Esophagus (tissue), 2 donors: ENCODE results near the gene LCLAT1. TPM values are rescaled to one million over a fixed set of nuclear protein-coding genes. Genes with fewer than 3 reads are reported as not detected.

Source experiments
- H3K27ac ChIP-seq, 2 donors: one replicate each; pipeline ENCODE4 v1.5.1; 2013; ENCODE audit warnings: low read depth in 2 of 2, mild to moderate bottlenecking in 2 of 2, inconsistent platforms in 1 of 2, low read length in 1 of 2, moderate library complexity in 1 of 2
- H3K27me3 ChIP-seq, 2 donors: one replicate each; pipeline ENCODE4 v1.6.1; 2013; ENCODE audit warnings: low read length in 2 of 2, control low read depth in 1 of 2, mild to moderate bottlenecking in 1 of 2; ENCODE audit not compliant: insufficient read depth in 2 of 2, control insufficient read depth in 1 of 2
- H3K36me3 ChIP-seq, 2 donors: one replicate each; pipeline ENCODE4 v1.6.1; 2013; ENCODE audit warnings: low read length in 1 of 2; ENCODE audit not compliant: control insufficient read depth in 2 of 2, insufficient read depth in 2 of 2
- H3K4me1 ChIP-seq, 2 donors: one replicate each; pipeline ENCODE4 v1.6.1; 2013; ENCODE audit warnings: low read length in 1 of 2; ENCODE audit not compliant: control insufficient read depth in 2 of 2, insufficient read depth in 2 of 2
- H3K4me3 ChIP-seq, 2 donors: one replicate each; pipeline ENCODE4 v1.5.1; 2013; ENCODE audit warnings: low read length in 2 of 2, mild to moderate bottlenecking in 2 of 2, low read depth in 1 of 2, moderate library complexity in 1 of 2
- H3K9me3 ChIP-seq, 2 donors: one replicate each; pipeline ENCODE4 v1.6.1; 2013; ENCODE audit warnings: mild to moderate bottlenecking in 2 of 2, low read depth in 1 of 2, low read length in 1 of 2, moderate library complexity in 1 of 2; ENCODE audit not compliant: control insufficient read depth in 2 of 2, insufficient read depth in 1 of 2
- WGBS, 2 donors: extraction: QIAGEN DNeasy Blood & Tissue Kit; methylation state at CpG; one replicate each; pipeline ENCODE4 v1.1.7; 2013; 5-methylcytosine and 5-hydroxymethylcytosine counted together
- polyA plus RNA-seq, 2 donors: library from polyadenylated mRNA; stranded (reverse); fragments of 200-250 nt; gene quantifications; one replicate each; pipeline ENCODE4 v1.2.3, GENCODE V29; 2013
- donor health status: healthy with polysubstance abuse.
- donor health status: Bipolar disorder and iron deficiency.

The LCLAT1 gene
- polyA plus RNA-seq, 2 donors, result 1.6 to 2.0 TPM

DNA sequence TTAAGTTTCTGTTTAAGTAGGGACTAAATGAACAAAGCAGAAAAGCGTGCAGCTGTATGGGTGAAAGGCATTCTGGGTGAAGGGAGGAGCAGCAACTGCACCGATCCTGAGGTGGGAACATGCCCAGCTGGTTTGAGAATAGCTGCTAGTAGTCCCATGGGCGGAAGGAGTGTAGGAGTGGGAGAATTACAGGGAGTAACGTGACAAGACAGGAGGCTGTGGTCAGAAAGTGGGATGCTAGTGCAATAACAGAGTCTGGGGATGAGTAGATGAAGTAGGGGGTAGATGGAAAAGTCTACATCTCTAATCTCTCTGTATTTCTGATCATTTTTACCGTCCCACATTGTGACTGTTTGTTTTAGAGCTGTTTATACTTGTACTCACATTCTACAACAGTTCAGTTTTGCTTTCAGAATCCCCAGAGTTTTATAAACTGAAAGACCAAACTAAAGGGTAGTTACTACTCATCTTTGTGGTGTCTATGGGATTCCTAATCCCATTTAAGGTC is 118.9 kb downstream of the LCLAT1 start:
- H3K9me3 ChIP-seq, result no peaks in the 10 kb centered on the region
- H3K4me3 ChIP-seq, result no peak overlapping the region
- no peaks in the 10 kb centered on the region for H3K4me1 ChIP-seq
- H3K36me3 ChIP-seq, result no peaks in the 10 kb centered on the region
- no peak overlapping the region for H3K27ac ChIP-seq
- 58 to 64% methylated on average over 5 of the region's 5 CpGs for WGBS, 2 donors
- no peaks in the 10 kb centered on the region for H3K27me3 ChIP-seq

DNA sequence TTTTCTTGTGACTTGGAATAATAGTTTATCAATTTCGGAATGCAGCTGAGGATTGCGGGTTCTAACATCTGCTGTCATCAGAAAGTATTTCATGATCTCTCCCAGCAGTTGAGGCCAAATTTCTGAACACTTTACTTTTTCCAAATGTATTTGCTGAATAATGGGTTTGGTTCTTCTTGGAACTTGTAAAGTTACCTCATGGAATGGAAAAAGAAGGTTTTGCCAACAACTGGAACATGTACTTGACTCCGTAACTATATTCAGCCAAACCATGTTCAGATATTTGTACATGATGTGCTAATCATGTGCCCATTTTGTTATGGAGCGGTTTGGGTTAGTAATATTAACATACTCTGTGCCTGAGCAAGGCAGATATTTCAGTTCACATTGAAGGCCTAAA is 119.6 kb downstream of the LCLAT1 start:
- WGBS, 2 donors, result 89 to 90% methylated on average over 4 of the region's 4 CpGs
- Histone ChIP-seq H3K27ac (no peak overlapping the region), H3K36me3 (no peaks in the 10 kb centered on the region), H3K9me3 (no peaks in the 10 kb centered on the region), H3K4me3 (no peak overlapping the region), H3K4me1 (no peaks in the 10 kb centered on the region), H3K27me3 (no peaks in the 10 kb centered on the region)

DNA sequence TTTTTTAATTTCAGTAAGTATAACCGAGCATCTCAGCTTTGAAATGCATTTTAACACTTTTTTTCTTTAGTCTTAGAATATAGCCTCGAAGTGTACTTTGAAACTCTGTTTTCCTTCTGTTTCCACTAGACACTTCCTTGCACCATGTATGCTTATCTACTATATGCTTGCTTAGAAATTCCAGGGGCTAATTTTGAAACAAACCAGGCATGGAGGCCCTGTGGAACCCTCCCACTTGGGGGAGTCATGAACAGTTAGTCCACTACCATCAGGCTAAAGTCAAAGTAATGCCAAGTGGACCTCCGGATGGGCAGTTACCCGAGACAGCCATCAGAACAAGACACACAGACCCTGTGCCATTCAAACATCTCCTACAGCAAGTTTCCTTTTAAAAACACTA is 120.3 kb downstream of the LCLAT1 start:
- H3K27me3 ChIP-seq, result no peaks in the 10 kb centered on the region
- WGBS, 2 donors, result 94 to 97% methylated on average over 4 of the region's 4 CpGs
- no peaks in the 10 kb centered on the region for H3K4me1 ChIP-seq
- no peak overlapping the region for H3K27ac ChIP-seq
- H3K4me3 ChIP-seq, result no peak overlapping the region
- no peaks in the 10 kb centered on the region for H3K9me3 ChIP-seq
- no peaks in the 10 kb centered on the region for H3K36me3 ChIP-seq

DNA sequence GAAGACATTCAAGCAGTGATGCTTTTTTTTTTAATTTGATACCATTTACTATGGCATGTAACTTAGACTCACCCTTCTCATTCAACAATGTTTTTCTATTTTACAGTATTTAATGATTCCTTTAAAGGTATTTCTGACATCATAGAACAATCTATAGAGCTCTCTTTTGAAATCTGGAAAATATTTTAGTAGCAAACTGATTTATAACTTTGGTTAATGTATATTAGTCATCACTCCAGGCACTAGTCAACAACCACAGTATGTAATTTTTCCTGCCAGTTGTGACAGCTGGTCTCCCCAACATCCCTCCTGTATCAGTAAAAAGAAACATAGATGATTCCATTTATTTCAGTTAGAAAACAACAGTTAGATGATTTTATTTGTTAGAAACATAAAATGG is 122.9 kb downstream of the LCLAT1 start:
- Histone ChIP-seq H3K27me3 (no peaks in the 10 kb centered on the region), H3K4me1 (no peaks in the 10 kb centered on the region), H3K4me3 (no peak overlapping the region), H3K36me3 (no peaks in the 10 kb centered on the region), H3K27ac (no peak overlapping the region), H3K9me3 (no peaks in the 10 kb centered on the region)

DNA sequence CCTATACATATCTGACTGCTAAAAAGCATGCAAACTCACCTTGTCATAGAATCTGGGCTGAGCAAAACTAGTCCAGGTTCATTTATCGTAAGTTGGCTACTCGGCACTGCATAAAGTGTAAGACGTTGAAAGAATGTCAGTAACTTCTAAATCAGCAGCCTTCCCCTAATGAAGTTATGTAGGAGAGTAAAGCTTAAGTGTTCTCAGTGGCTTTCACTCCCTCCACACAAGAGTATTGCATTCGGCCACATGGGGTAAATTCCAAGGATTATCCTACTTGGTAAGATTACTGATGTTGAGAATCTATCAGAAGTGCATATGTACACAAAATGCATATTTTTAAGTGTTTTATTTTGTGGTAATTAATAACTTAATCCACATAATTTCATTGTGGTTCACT is 130.1 kb downstream of the LCLAT1 start:
- WGBS, 2 donors, result 93 to 99% methylated on average over 4 of the region's 4 CpGs
- Histone ChIP-seq H3K4me1 (no peaks in the 10 kb centered on the region), H3K27ac (no peak overlapping the region), H3K4me3 (no peak overlapping the region), H3K9me3 (no peaks in the 10 kb centered on the region), H3K27me3 (no peaks in the 10 kb centered on the region), H3K36me3 (no peaks in the 10 kb centered on the region)

DNA sequence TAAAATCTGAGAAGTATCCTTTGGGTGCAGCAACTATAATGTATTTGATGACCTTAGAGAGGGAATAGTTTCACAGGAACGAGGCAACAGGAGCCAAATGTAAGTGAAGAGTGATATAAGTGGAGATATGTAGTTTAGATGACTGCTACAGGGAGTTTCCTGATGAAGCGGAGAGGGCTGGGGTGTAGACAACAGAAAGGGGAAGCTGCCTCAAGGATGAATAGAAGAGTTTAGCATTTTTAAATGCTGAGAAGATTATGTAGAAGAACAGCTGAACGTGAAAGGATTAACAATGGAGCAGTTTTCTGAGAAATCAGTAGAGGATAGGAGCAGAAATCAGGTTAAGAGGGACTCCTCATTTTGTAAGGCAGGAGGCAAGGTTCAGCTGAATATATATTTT is 133.3 kb downstream of the LCLAT1 start:
- 83% methylated on average over 3 of the region's 3 CpGs for WGBS, 2 donors
- H3K4me1 ChIP-seq, result no peaks in the 10 kb centered on the region
- no peak overlapping the region for H3K27ac ChIP-seq
- H3K36me3 ChIP-seq, result no peaks in the 10 kb centered on the region
- no peak overlapping the region for H3K4me3 ChIP-seq
- H3K27me3 ChIP-seq, result no peaks in the 10 kb centered on the region
- no peaks in the 10 kb centered on the region for H3K9me3 ChIP-seq

DNA sequence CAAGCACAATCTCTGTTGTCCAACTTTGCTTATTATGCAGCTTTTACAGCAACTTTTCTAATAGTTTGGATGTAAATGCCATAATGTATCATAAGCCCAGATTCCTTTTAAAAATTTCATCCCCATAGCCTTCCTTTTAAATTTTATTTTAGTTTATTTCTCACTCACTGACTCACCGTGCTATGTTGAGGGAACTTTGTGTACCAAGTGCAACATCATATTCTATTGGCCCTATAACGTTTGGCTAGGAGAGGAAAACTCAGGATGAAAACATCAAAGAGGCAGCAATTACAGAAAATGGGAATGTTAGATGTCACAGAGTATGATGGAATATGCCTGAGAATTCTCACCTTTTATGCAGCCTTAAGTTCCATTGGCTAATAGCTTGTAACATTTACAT is 135.5 kb downstream of the LCLAT1 start:
- no peak overlapping the region for H3K27ac ChIP-seq
- H3K4me3 ChIP-seq, result no peak overlapping the region
- no peaks in the 10 kb centered on the region for H3K27me3 ChIP-seq
- H3K4me1 ChIP-seq, result no peaks in the 10 kb centered on the region
- H3K36me3 ChIP-seq, result no peaks in the 10 kb centered on the region
- H3K9me3 ChIP-seq, result no peaks in the 10 kb centered on the region
- 76 to 85% methylated on average over 2 of the region's 2 CpGs for WGBS, 2 donors

DNA sequence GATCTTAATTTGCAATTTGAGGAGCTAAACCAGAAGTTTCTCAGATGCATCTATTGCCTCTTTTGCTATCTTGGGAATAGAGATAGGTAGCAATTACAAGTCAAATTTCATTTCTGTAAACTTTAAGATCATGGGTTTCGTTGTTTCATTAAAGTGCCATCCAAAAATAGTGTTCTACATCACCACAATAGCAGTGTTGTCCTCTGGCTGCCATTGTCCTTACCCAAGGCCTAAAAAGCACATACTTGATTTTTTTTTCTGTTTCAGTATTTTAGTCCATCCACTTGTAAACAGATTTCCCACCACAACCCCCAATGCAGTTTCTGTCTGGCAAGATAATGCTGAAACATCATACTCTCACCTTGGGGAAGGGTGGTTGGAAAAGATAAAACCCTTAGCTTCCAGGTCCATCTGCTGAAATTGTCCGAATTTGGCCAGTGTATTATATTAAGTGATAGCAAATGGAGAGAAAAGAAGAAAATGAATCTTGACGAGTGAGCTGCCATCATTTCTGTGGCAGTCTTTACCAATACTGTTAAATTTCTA is 136.2 kb downstream of the LCLAT1 start:
- WGBS, 2 donors, result 94 to 97% methylated on average over 3 of the region's 3 CpGs

DNA sequence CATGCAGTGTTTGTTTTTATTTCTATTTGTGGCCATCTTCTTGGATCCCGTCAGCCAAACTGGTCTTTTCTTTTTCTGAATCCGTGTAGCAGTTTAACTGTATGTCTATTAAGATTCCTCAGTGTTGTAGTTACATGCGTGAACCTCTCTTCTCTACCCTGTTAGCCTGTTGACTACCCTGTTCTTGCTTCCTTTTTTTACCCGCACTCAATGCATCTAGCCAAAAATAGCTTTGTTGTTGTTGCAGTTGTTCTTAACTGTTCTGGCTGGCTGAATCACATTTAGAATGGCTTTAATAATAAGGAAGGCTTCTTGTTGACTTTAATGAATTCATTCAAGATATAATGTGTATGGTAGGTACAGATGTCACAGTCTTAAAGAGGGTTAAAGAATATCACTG is 137.1 kb downstream of the LCLAT1 start:
- WGBS, 2 donors, result 81% methylated on average over 4 of the region's 4 CpGs
- Histone ChIP-seq H3K27ac (no peak overlapping the region), H3K27me3 (no peaks in the 10 kb centered on the region), H3K4me1 (no peaks in the 10 kb centered on the region), H3K4me3 (no peak overlapping the region), H3K9me3 (no peaks in the 10 kb centered on the region), H3K36me3 (no peaks in the 10 kb centered on the region)

More for the DNA sequence above, 136.2 kb downstream of the LCLAT1 start:
- Histone ChIP-seq H3K9me3 (no peaks in the 10 kb centered on the region), H3K4me3 (no peak overlapping the region), H3K4me1 (no peaks in the 10 kb centered on the region), H3K36me3 (no peaks in the 10 kb centered on the region), H3K27ac (no peak overlapping the region), H3K27me3 (no peaks in the 10 kb centered on the region)

DNA sequence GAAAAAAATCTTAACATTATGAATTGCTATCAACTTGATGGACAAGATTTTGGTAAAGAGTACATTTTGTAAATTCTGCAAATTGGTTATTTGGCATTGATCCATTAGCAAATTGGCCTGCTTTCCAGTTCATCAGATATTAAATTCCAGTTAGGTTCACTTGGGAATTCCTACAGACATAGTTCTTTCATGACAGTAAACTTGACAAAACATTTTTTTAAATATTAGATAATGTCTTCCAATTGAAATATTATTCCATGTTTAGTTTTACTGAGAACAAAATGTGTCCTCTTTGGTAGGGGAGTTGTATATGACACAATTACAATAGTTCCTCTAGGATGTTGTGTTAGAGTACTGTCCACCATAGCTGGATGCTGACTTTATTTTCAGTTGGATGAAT is 141.9 kb downstream of the LCLAT1 start:
- Histone ChIP-seq H3K27me3 (no peaks in the 10 kb centered on the region), H3K27ac (no peak overlapping the region), H3K4me1 (no peaks in the 10 kb centered on the region), H3K9me3 (no peaks in the 10 kb centered on the region), H3K36me3 (no peaks in the 10 kb centered on the region), H3K4me3 (no peak overlapping the region)
